GM15510 (cell line): ENCODE results near the gene EXOSC10.

Experiments used
- POLR2A ChIP-seq: IDR thresholded peaks from 3 replicates; pipeline ENCODE4 v1.6.1; 2011; ENCODE audit warnings: borderline replicate concordance; ENCODE audit not compliant: insufficient read length; ENCODE audit errors: extremely low read depth

EXOSC10 gene

DNA sequence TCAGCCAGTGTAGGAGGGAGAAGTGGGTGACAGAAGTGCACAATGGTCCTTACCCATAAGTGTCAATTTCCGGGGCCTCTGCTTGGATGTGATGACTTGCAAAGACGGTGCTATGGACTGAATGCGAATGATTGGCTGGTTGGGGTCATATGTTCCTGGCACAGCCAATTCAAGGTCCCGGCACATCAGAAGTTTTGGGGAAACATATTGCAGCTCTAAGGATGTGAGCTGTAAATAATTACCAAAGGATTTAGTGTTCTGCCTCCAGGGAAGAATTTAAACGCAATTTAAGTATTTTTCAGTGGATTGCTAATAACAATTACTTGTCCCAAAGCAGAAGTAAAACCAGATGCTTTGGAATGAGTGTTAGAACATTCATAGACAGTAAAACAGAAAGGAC lies 26.9 kb upstream of the EXOSC10 start:
- TF ChIP-seq POLR2A, result no peak

DNA sequence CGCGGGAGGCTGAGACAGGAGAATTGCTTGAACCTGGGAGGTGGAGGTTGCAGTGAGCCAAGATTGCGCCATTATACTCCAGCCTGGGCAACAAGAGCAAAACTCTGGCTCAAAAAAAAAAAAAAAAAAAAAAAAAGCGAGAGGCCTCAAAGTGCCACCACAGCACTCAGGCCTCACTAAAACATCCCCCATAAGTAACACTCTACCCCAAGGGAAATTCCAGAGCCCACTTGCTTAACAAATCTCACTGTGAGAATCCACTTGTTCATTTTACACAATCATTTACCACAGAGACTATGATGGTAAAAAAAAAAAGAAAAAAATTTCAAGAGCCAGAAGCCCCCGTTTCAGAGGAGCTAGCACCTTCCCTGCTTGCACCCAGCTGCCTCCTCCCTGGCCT lies 26.3 kb upstream of the EXOSC10 start:
- TF ChIP-seq POLR2A, result no peak

DNA sequence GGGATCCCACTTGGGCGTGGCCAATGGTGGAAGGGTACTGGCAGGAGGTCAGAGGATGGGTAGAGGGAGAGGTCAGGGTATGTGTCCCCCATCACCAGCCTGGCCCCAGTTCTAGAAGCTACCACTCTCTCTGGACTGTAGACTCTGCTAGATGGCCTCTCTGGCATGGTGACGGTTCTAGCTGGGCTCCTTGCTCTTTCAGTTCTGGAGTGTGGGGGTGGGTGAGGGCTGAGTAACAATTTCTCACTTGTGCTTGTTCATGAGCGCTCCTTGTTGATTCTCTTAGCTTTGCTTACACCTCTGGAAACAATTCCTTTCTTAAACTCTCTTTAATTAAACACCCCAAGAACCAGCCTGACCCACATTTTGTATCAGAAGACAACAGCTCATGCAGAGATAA lies 25.3 kb upstream of the EXOSC10 start:
- TF ChIP-seq POLR2A, result no peak

DNA sequence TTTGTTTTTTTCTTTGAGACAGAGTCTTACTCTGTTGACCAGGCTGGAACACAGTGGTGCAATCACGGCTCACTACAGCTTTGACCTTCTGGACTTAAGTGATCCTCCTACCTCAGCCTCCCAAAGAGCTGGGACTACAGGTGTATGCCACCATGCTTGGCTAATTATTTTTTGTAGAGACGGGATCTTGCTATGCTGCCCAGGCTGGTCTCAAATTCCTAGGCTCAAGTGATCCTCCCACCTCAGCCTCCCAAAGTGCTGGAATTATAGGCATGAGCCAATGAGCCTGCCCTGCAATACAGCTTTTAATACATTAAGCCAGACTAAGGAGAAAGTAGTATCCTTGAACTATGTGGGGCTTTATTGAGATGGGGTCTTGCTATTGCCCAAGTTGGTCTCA lies 16.6 kb upstream of the EXOSC10 start:
- no peak for TF ChIP-seq POLR2A

DNA sequence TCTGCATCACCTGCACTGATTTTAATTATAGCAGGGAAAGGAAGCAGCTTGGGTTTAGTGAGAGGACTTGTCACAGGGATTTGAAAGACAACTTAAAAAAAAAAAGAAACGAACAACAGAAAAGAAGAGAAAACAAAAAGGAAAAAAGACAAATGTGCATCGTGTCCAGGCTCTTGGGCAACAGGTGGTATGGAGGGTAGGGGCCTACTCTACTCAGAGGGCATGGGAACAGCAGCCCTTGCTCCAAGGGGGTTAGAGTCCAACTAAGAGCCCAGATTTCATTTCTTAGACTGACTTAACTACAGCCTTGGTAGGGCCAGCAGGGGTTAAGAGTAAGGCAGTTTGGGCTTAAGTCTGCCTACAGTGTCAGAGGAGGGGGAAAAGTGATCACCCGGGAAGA lies 15.3 kb upstream of the EXOSC10 start:
- no peak for TF ChIP-seq POLR2A

DNA sequence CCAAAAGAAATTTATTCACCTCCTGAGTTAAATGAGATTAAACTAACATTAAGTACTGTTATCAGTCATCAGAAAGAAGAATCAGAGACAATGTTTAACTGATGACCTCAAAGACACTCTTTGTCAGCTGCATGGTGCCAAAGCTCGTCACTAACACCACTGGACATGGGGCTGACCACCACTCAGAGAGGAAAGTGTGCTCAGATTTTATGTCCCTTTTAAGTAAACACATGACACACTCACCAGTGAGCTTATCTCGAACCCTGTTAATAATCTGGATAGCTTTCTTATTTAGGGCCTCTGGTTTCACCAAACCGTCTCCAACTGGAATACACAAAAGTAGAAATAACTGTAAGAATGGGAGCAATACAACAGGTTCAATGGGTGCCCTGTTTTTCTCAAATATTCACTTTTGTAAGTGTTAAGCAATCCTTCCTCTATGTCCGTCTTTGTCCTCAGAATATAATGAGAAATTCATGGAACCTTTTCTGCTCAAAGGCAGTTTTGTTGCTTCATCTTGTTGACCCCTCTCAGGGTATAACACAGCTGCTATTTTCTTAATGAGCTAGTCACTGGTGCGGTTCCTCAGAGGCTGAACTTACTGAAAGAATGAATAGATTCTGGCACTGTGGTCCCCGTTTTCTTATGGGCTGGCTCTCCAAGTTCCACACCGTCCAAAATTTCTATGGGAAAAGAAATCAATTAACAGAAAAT lies 9.5 kb upstream of the EXOSC10 start:
- TF ChIP-seq POLR2A, result no peak

DNA sequence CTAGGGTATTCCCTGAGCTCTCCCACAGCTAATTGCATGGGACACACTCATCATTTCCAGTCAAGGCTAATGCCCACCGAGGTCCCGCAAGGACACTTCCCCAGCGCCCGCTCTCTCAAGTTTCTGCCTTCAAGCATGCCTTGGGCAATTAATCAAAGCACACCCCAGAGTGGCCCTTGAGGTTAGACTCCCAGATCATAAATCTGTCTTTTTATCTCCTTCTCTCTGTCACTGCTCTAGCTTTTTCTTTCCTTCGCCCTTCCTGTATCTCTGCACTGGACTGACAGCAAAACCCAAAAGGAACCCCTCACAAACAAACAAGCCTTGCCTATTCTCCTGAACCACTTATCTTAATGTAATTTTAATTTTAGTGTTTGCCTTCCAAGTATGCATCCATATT lies 7.9 kb upstream of the EXOSC10 start:
- no peak for TF ChIP-seq POLR2A

DNA sequence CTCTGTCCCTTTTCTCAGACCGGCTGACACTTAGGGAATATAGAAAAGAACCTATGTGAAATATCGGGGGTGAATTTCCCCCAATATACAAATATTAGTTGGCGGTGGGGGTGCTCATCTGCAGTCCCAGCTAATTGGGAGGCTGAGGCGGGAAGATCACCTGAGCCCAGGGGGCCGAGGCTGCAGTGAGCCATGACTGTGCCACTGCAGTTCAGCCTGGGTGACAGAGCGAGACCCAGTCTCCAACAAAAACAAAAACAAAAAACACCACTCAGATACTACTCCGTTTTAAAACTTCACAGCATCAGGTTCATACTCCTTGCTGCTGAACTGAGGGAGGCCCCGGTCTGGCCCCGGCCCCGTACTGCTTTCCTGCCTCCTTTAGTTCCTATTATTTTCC lies 5.9 kb upstream of the EXOSC10 start:
- TF ChIP-seq POLR2A, result no peak

DNA sequence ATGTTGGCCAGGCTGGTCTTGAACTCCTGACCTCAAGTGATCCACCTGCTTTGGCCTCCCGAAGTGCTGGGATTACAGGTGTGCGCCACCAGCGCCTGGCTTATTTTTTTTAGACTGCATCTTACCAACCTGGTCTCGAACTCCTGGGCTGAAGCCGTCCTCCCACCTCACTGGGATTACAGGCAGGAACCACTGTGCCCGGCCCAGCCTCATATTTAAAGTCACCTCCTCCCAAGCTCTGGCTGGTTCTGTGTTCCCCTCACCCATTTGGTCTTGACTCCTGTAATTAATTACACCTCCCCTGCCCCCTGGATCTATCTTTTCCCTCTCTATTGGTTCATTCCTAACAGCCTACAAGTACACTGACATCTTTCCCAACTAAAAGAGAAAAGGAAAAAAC lies 1.7 kb upstream of the EXOSC10 start:
- no peak for TF ChIP-seq POLR2A

DNA sequence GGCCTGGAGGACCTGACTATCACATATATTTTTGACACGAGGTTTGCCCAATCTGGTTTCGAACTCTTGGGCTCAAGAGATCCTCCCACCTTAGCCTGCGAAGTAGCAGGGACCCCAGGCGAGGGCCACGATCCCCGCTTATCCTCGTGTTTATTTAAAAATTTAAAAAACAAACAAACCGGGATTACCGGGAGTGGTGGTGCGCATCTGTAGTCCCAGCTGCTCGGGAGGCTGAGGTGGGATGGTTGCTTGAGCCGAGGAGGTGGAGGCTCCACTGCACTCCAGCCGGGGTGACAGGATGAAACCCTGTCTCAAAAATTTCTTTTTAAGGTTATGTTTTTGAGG lies 452 bp upstream of the EXOSC10 start:
- TF ChIP-seq POLR2A, result no peak

DNA sequence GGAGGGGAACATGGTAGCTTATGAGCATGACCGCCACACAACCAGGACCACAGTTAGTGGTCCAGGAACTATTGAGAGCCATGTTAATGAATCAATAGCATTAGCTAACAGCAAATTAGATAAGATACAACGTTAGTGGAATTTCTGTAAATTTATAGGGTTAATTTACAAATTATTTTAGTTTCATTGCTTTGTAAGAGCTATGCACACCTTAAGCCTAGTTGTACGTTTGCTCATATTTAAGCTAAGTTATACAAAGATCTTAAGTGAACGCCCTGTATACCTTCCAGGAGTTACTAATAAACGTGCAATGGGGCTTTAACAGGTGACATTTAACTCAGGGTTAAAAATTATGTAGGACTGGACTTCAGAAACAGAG lies 749 bp downstream of the EXOSC10 start:
- TF ChIP-seq POLR2A, result no peak

DNA sequence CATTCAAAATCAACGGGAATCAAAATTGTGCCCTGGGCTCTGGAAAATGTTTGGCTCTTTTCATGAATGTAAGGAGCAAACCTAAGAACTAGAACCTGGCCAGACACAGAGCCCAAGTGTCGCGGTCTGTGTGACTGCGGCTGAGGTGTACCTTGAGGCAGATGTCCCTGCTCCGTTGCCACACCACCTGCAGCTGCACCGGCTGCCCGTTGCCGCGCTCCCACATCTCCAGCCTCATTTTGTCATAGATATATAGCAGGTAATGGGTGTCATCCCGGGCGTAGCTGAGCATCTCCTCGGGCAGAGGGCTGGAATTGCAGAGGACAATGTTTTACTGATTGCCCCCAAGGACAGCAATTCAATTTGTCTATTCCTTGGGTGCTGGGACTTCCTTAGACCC lies 18.7 kb downstream of the EXOSC10 start:
- no peak for TF ChIP-seq POLR2A

DNA sequence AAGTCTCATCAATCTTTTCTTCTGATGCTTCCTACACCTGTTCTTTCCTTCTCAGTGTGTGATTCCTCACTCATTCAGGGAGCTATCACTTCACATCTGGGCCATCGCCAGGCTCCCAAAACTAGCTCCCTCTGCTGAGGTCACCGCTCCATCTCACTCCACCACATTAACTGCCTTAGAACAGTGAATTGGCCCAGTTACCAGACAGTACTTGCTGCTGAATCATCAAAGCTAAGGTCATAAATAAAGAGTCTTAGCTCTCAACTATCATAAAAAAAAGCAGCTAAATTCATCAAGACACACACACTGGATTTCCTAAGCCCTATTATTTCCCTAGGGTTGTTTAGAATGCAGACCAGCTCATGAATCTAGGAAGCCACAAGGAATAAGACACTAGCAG lies 21.0 kb downstream of the EXOSC10 start:
- no peak for TF ChIP-seq POLR2A

DNA sequence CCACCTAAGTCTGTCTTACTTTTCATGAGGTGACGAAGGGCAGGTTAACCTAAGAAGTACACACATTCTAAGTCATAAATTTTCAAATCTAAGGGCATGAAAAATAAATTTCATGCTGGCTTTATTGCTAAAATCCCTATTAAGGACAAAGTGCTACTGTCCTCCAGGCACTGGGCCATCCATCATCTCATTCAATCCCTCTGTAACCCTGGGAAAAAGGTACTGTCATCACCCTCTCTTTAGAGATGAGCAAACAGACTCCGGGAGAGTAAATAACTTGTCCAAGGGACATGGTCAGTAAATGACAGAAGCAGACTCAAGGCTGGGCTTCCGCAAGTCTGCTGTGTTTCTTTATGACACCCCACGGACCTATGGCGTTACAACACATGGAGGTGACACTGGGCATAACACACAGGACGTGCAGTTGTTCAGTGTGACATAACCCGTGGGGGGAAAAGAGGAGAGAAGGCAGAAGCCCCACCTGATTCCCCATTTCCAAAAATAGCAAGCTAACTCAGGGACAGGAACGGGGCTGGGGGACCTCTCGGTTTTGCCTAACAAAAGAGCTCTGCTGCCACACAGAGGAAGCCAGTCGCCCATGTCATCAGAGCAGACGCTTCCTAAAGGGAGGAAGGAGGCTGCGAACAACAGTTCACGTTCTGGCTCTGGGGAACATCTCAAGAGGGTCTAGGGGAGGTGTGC lies 27.3 kb downstream of the EXOSC10 start:
- no peak for TF ChIP-seq POLR2A

DNA sequence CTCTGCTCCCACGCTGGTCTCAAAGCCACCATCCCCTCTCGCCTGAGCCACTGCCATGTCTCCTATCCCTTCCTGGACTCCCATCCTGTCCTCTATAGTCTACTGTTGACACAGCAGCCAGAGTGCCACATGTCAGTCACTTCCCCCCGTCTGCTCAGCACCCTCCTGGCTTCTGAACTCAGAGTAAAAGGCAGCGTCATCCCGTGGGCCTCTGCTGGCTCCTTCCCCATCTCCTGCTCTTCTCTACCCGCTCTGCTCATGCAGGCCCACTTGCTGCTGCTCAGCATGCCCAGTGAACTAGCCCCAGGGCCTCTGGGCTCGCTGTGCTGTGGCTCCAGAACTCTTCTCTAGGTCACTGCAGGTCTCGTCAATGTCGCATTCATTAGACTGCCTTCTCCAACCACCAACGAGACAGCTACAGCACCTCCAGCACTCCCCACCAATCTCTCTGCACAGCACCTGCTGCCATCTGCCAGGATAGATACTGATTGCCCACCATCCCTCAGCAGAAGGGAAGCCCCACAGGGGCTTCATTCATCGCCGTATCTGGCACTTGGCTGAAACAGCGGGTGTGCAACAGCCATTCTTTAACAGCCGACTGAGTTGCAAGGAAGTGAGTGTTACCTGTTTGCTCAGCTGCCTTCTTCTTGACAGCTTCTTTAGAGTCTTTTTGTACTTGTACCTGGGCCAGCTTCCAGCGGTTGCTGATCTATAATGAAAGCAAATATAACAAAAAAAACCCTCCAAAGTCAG lies 28.0 kb downstream of the EXOSC10 start:
- no peak for TF ChIP-seq POLR2A

DNA sequence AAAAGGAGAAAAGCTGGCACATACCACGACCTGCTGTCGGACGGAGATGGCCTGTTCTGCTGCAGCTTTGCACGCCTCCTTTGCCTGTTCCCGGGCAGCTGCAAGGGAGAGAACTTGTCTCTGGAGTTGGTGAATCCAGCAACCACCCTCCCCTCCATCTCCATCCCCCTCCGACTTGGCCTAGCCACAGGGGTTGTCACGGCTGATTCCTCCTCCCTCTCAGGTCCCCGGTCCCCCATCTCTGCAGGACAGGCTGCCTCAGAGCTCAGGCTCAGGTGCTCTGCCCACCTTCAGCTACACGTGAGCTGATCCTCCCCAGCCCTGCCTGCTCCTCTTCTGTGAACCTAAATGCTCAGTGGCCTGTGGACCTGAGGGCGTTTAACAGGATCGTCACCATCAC lies 28.8 kb downstream of the EXOSC10 start:
- no peak for TF ChIP-seq POLR2A
